B cell (primary cell): Measurements from ENCODE around the gene ASCC2. TPM values are rescaled to one million over a fixed set of nuclear protein-coding genes. Genes with fewer than 3 reads are reported as not detected.

Experiments
- ATAC-seq: fragments of 200-7000 bp; cut with Tn5 transposase; one replicate; pipeline ENCODE4 v1.10.0; 2021; ENCODE audit warnings: low read depth, mild to moderate bottlenecking, moderate number of reproducible peaks, moderate library complexity
- CTCF ChIA-PET: fragments of 350-600 bp; sonication (Branson Sonifier 250); formaldehyde crosslinking; loops from one replicate; lab custom pipeline; 2021; ENCODE audit warnings: antibody characterized with exemption, inconsistent platforms; lab: Charles Lee
- POLR2A ChIA-PET: fragments of 350-600 bp; sonication (Branson Sonifier 250); formaldehyde crosslinking; loops from one replicate; lab custom pipeline; 2021; ENCODE audit warnings: antibody characterized with exemption; lab: Charles Lee
- DNase-seq: peaks from one replicate; pipeline ENCODE4 v3.0.0; 2013
- H2AFZ ChIP-seq: 2 replicates; pipeline ENCODE4 v1.6.1; 2012; ENCODE audit warnings: mild to moderate bottlenecking, low read depth, low read length; ENCODE audit not compliant: insufficient read depth, poor library complexity, severe bottlenecking
- H3K27ac ChIP-seq, 2 donors: 1 replicate in 1 of 2; 2 replicates in 1 of 2; pipeline ENCODE4 v1.5.1; 2012 to 2013; ENCODE audit warnings: low read length in 2 of 2, mild to moderate bottlenecking in 2 of 2, moderate library complexity in 1 of 2
- H3K27me3 ChIP-seq, 4 experiments: fragments of 200-600 bp in 1 of 4; sonication (generic) in 1 of 4; replicated peaks in 1 of 4; 1 replicate in 2 of 4; 2 replicates in 2 of 4; pipeline versions ENCODE4 v1.6.1 to v1.7.0; 2013 to 2016; ENCODE audit warnings: low read length in 3 of 4, mild to moderate bottlenecking in 2 of 4, mixed read lengths in 1 of 4, moderate library complexity in 1 of 4; ENCODE audit not compliant: insufficient read depth in 4 of 4, control insufficient read depth in 3 of 4; ENCODE audit errors: control extremely low read depth in 1 of 4
- H3K36me3 ChIP-seq, 2 experiments: replicated peaks in 1 of 2; 1 replicate in 1 of 2; 2 replicates in 1 of 2; pipeline versions ENCODE4 v1.6.1 to v1.7.1; 2013; ENCODE audit warnings: low read length in 1 of 2; ENCODE audit not compliant: insufficient read depth in 2 of 2, control insufficient read depth in 1 of 2; ENCODE audit errors: control extremely low read depth in 1 of 2, extremely low read depth in 1 of 2
- H3K4me1 ChIP-seq, 2 donors: fragments of 200-600 bp in 1 of 2; sonication (generic) in 1 of 2; 1 replicate in 1 of 2; 2 replicates in 1 of 2; pipeline versions ENCODE4 v1.5.1 to v1.6.1; 2013 to 2017; ENCODE audit warnings: low read length in 2 of 2; ENCODE audit not compliant: control insufficient read depth in 2 of 2, insufficient read depth in 2 of 2
- H3K4me2 ChIP-seq: replicated peaks from 2 replicates; pipeline ENCODE3; 2012; ENCODE audit warnings: mild to moderate bottlenecking, low read depth, low read length; ENCODE audit not compliant: poor library complexity, severe bottlenecking
- H3K4me3 ChIP-seq, 5 experiments: fragments of 200-600 bp in 1 of 5; sonication (generic) in 1 of 5; 1 replicate in 3 of 5; 2 replicates in 2 of 5; pipeline versions ENCODE4 v1.5.1 to v1.7.0; 2011 to 2016; ENCODE audit warnings: low read length in 4 of 5, mild to moderate bottlenecking in 4 of 5, low read depth in 2 of 5, control low read depth in 1 of 5, moderate library complexity in 1 of 5; ENCODE audit not compliant: insufficient read depth in 1 of 5; ENCODE audit errors: control extremely low read depth in 1 of 5, extremely low read depth in 1 of 5
- H3K79me2 ChIP-seq: fragments of 200-600 bp; sonication (generic); one replicate; pipeline ENCODE4 v1.6.0; 2016; ENCODE audit warnings: low read length; ENCODE audit not compliant: control insufficient read depth, insufficient read depth
- H3K9ac ChIP-seq: fragments of 200-600 bp; sonication (generic); 2 replicates; pipeline ENCODE4 v1.6.1; 2017; ENCODE audit warnings: mild to moderate bottlenecking, low read length, moderate library complexity
- H3K9me3 ChIP-seq, 3 donors: one replicate each; pipeline versions ENCODE4 v1.6.1 to v1.7.1; 2013; ENCODE audit warnings: low read length in 2 of 3; ENCODE audit not compliant: control insufficient read depth in 2 of 3, insufficient read depth in 1 of 3; ENCODE audit errors: control extremely low read depth in 1 of 3
- H4K20me1 ChIP-seq: 2 replicates; pipeline ENCODE4 v1.6.0; 2012; ENCODE audit warnings: mild to moderate bottlenecking, low read length; ENCODE audit not compliant: insufficient read depth, control insufficient read depth, poor library complexity, severe bottlenecking
- H3K27ac Mint-ChIP-seq: one replicate; pipeline ENCODE4 v1.8.0; 2021; ENCODE audit warnings: mixed read lengths
- H3K27me3 Mint-ChIP-seq: one replicate; pipeline ENCODE4 v1.8.0; 2021; ENCODE audit warnings: mixed read lengths
- H3K4me1 Mint-ChIP-seq: one replicate; pipeline ENCODE4 v1.8.0; 2021; ENCODE audit warnings: mixed read lengths
- H3K4me3 Mint-ChIP-seq: one replicate; pipeline ENCODE4 v1.8.0; 2021; ENCODE audit warnings: mixed read lengths
- H3K9me3 Mint-ChIP-seq: one replicate; pipeline ENCODE4 v1.8.0; 2022; ENCODE audit warnings: mixed read lengths; ENCODE audit not compliant: insufficient read depth
- EZH2 ChIP-seq: IDR thresholded peaks from 2 replicates; pipeline ENCODE4 v1.6.1; 2012; ENCODE audit warnings: borderline replicate concordance, low read depth, mild to moderate bottlenecking, moderate library complexity, low read length; ENCODE audit not compliant: insufficient read depth, poor library complexity, severe bottlenecking
- WGBS: methylation state at CpG from one replicate; pipeline ENCODE4 v1.1.5; 2013; ENCODE audit warnings: missing lambda C conversion rate; ENCODE audit not compliant: insufficient coverage; 5-methylcytosine and 5-hydroxymethylcytosine counted together
- intact Hi-C: fragments of 100-400 bp; cut with micrococcal nuclease; formaldehyde crosslinking; loops from one replicate; pipeline ENCODE4 v1.10.0; 2022
- polyA plus RNA-seq: library from polyadenylated mRNA; depleted of rRNA; stranded (reverse); fragments of >200 nt; gene quantifications from 2 replicates; pipeline ENCODE4 v1.2.3, GENCODE V29; 2012
- total RNA-seq, 2 donors: library from RNA; stranded (reverse); fragments of 120-200 nt in 1 of 2; gene quantifications; 1 replicate in 1 of 2; 2 replicates in 1 of 2; pipeline versions ENCODE4 v1.2.3 to v1.2.4, GENCODE V29; 2013 to 2022
- TF ChIP-seq, protein P1 (sequence below): fragments of 200-600 bp; IDR thresholded peaks from one replicate; pipeline ENCODE4 v1.8.0; 2022; ENCODE audit warnings: antibody characterized with exemption, mild to moderate bottlenecking

The ASCC2 gene
- total and polyA plus RNA-seq, 2 donors (not counting 1 experiment from before 2014, with no cell fraction given) = 81.1 to 84.0 TPM

DNA sequence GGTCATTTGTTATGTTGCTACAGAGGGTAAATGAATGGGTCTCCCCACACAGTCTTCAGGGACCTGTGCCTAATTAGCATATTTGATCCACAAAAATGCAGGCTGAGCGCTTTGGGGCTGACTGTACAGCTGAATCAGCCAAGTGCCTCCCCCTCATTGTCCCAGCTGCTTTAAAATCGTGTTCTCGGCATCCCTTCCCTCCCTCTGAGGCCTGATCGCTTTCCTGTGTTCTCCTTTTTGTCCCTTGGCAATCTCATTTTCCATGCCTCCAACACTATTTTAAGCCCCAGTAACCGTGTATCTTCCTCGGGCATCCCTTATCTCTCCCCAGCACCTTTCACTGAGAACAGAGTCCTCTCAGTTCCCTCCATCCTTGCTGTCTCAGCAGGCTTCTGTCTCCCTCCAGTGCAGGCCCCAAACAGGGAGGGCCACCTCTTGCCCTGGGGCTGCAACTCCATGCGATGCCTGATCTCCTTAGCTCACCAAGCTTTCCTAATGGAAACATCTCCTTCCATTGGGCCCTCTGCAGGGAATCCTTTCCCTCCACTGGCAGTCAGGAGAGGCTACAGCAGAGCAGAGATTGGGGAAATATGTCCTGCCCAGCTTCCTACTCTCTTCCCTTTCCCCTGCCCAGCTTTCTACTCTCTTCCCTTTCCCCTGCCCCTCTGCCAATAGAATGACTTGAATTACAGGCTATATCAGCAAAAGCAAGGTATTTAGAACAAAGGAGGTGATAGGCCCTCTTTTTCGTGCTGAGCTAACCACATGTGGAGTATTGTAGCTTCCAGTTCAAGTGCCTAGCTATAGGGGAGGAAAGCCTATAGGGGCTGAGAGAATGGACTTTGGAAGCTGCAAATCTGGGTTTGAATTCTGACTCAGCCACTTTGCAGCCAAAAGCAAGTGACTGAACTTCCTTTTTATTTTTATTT is 57.1 kb downstream of the ASCC2 start:
- Histone ChIP-seq H3K79me2 (no peaks in the 10 kb centered on the region), H3K27ac (no peak overlapping the region), H3K4me3 (no peak overlapping the region), H3K36me3 (no peaks in the 10 kb centered on the region), H3K4me2 (no peak overlapping the region), H3K27me3 (no peaks in the 10 kb centered on the region), H4K20me1 (no peaks in the 10 kb centered on the region), H3K4me1 (peaks cover 0 to 5% of the 10 kb centered on the region in 2 donors), H2AFZ (no peak overlapping the region), H3K9me3 (no peaks in the 10 kb centered on the region), H3K9ac (no peak overlapping the region)
- intact Hi-C loops = no loop called here
- Mint-ChIP-seq H3K27me3 (no peaks in the 10 kb centered on the region), H3K4me3 (no peak overlapping the region), H3K27ac (no peak overlapping the region), H3K9me3 (no peaks in the 10 kb centered on the region), H3K4me1 (peaks cover 5% of the 10 kb centered on the region)
- ATAC-seq (no peak), DNase-seq (no peak)
- 76% methylated on average over 8 of the region's 8 CpGs for WGBS
- TF ChIP-seq EZH2 = no peak
- TF ChIP-seq, protein P1, sequence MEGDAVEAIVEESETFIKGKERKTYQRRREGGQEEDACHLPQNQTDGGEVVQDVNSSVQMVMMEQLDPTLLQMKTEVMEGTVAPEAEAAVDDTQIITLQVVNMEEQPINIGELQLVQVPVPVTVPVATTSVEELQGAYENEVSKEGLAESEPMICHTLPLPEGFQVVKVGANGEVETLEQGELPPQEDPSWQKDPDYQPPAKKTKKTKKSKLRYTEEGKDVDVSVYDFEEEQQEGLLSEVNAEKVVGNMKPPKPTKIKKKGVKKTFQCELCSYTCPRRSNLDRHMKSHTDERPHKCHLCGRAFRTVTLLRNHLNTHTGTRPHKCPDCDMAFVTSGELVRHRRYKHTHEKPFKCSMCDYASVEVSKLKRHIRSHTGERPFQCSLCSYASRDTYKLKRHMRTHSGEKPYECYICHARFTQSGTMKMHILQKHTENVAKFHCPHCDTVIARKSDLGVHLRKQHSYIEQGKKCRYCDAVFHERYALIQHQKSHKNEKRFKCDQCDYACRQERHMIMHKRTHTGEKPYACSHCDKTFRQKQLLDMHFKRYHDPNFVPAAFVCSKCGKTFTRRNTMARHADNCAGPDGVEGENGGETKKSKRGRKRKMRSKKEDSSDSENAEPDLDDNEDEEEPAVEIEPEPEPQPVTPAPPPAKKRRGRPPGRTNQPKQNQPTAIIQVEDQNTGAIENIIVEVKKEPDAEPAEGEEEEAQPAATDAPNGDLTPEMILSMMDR = no peak
- CTCF ChIA-PET = interaction anchor here (1.0 kb wide), 1 partner anchor 8 kb away, joined by 3 read pairs; no protein-coding TSS in a partner anchor
- POLR2A ChIA-PET = no interaction called here

DNA sequence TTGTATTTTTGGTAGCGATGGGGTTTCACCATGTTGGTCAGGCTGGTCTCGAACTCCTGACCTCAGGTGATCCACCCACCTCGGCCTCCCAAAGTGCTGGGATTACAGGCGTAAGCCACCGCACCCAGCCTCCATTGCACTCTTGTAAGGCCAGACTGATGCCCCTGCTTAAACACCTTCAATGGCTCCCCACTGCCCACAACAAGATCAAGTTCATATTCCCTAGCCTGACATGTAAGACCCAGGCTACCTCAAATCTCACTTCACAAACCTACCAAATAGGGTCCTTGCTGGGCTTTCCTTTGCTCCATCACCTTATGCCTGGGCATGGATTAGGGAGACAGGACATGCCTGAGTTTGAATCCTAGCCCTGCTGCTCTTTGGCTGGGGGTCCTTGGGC is 57.9 kb downstream of the ASCC2 start:
- Histone ChIP-seq H3K9me3 (no peaks in the 10 kb centered on the region), H3K9ac (no peak overlapping the region), H3K27ac (no peak overlapping the region), H3K79me2 (no peaks in the 10 kb centered on the region), H2AFZ (no peak overlapping the region), H4K20me1 (no peaks in the 10 kb centered on the region), H3K36me3 (no peaks in the 10 kb centered on the region), H3K4me3 (no peak overlapping the region), H3K4me1 (peaks cover 0 to 5% of the 10 kb centered on the region in 2 donors), H3K27me3 (no peaks in the 10 kb centered on the region), H3K4me2 (no peak overlapping the region)
- DNase-seq (no peak), ATAC-seq (no peak)
- 100% methylated on average over 3 of the region's 5 CpGs for WGBS
- Mint-ChIP-seq H3K9me3 (no peaks in the 10 kb centered on the region), H3K27me3 (no peaks in the 10 kb centered on the region), H3K4me3 (no peak overlapping the region), H3K27ac (no peak overlapping the region), H3K4me1 (peaks cover 5% of the 10 kb centered on the region)
- POLR2A ChIA-PET = no interaction called here
- CTCF ChIA-PET = no interaction called here
- intact Hi-C loops = no loop called here
- TF ChIP-seq EZH2 = no peak
- TF ChIP-seq, protein P1 = no peak
